BJ (cell line): ENCODE data around the gene KCNQ2. TPM values are rescaled to one million over a fixed set of nuclear protein-coding genes. Genes with fewer than 3 reads are reported as not detected.

Experiments
- CTCF ChIA-PET: fragments of 350-600 bp; formaldehyde crosslinking; extraction: SDS; loops from one replicate; lab custom pipeline; 2021; ENCODE audit warnings: antibody characterized with exemption, inconsistent platforms; lab: Yijun Ruan, JAX
- POLR2A ChIA-PET: fragments of 300-600 bp; sonication (Branson Sonifier 250); formaldehyde crosslinking; extraction: SDS; loops from one replicate; lab custom pipeline; 2021; ENCODE audit warnings: antibody characterized with exemption; lab: Charles Lee
- DNase-seq: peaks from one replicate; pipeline ENCODE4 v3.0.0-alpha.2; 2011; ENCODE audit warnings: low read depth
- H3K27me3 ChIP-seq: 2 replicates; pipeline ENCODE4 v1.6.0; 2011; ENCODE audit warnings: low read length; ENCODE audit not compliant: control insufficient read depth, insufficient read depth
- H3K36me3 ChIP-seq: 2 replicates; pipeline ENCODE4 v1.5.1; 2011; ENCODE audit warnings: low read length; ENCODE audit not compliant: control insufficient read depth, insufficient read depth
- H3K4me3 ChIP-seq: 2 replicates; pipeline ENCODE4 v1.5.1; 2011; ENCODE audit warnings: low read depth, mild to moderate bottlenecking, control low read depth, low read length
- CTCF ChIP-seq: IDR thresholded peaks from 2 replicates; pipeline ENCODE4 v1.5.1; 2011; ENCODE audit warnings: low read depth, mild to moderate bottlenecking, control low read depth, inconsistent platforms, low read length, moderate library complexity; ENCODE audit not compliant: insufficient read depth
- polyA plus RNA-seq: library from polyadenylated mRNA; depleted of rRNA; stranded (reverse); fragments of >200 nt; gene quantifications from 2 replicates; pipeline ENCODE4 v1.2.3, GENCODE V29; 2011

Gene KCNQ2
- polyA plus RNA-seq, 1 experiment = not detected

GRCh38 chr20:63451821-63452220 is 20.6 kb downstream of the KCNQ2 start:
- ChIA-PET CTCF (interaction anchor here (1.0 to 1.9 kb wide), 2 partner anchors 10 to 17 kb away, joined by 3 to 7 read pairs; no protein-coding TSS in a partner anchor), POLR2A (no interaction called here)
- Histone ChIP-seq H3K4me3 (no peak overlapping the region), H3K27me3 (peaks cover 3% of the 10 kb centered on the region), H3K36me3 (no peaks in the 10 kb centered on the region)
- no peak for DNase-seq
- TF ChIP-seq CTCF = no peak

GRCh38 chr20:63449796-63450730 is 22.4 kb downstream of the KCNQ2 start:
- ChIA-PET CTCF (interaction anchor here (1.2 kb wide), 1 partner anchor 46 kb away, joined by 5 read pairs; no protein-coding TSS in a partner anchor), POLR2A (no interaction called here)
- DNase-seq = no peak
- TF ChIP-seq CTCF = no peak
- no peak overlapping the region for H3K4me3 ChIP-seq
- no peaks in the 10 kb centered on the region for H3K36me3 ChIP-seq
- peaks cover 3% of the 10 kb centered on the region for H3K27me3 ChIP-seq

- no peak for TF ChIP-seq CTCF
- ChIA-PET CTCF (interaction anchor here (1.2 kb wide), 1 partner anchor 47 kb away, joined by 5 read pairs; no protein-coding TSS in a partner anchor), POLR2A (no interaction called here)
- Histone ChIP-seq H3K4me3 (no peak overlapping the region), H3K36me3 (no peaks in the 10 kb centered on the region), H3K27me3 (peaks cover 3% of the 10 kb centered on the region)
- no peak for DNase-seq
Observed at GRCh38 chr20:63449025-63449424, 23.4 kb downstream of the KCNQ2 start.

- CTCF ChIA-PET = no interaction called here
- peaks cover 3% of the 10 kb centered on the region for H3K27me3 ChIP-seq
- no peak for TF ChIP-seq CTCF
- DNase-seq = no peak
- POLR2A ChIA-PET = no interaction called here
- H3K36me3 ChIP-seq = no peaks in the 10 kb centered on the region
- H3K4me3 ChIP-seq = no peak overlapping the region
Observed at GRCh38 chr20:63448031-63448430, 24.4 kb downstream of the KCNQ2 start.

- no peak for TF ChIP-seq CTCF
- CTCF ChIA-PET = interaction anchor here (1.2 kb wide), 1 partner anchor 22 kb away, joined by 3 read pairs; no protein-coding TSS in a partner anchor
- H3K27me3 ChIP-seq = peaks cover 3% of the 10 kb centered on the region
- no peak overlapping the region for H3K4me3 ChIP-seq
- POLR2A ChIA-PET = no interaction called here
- no peak for DNase-seq
- H3K36me3 ChIP-seq = no peaks in the 10 kb centered on the region
Observed at GRCh38 chr20:63447320-63447719, 25.1 kb downstream of the KCNQ2 start.
